K562 (cell line): ENCODE measurements around the gene UBA1. TPM values are rescaled to one million over a fixed set of nuclear protein-coding genes. Genes with fewer than 3 reads are reported as not detected.

Source experiments
- ATAC-seq: fragments of 200-7000 bp; cut with Tn5 transposase; 3 replicates; pipeline ENCODE4 v1.9.1; 2020; ENCODE audit warnings: moderate library complexity
- BruUV-seq: library from RNA; stranded (reverse); fragments of 400-500 nt; replicated peaks from 2 replicates; lab custom pipeline; 2021; lab: Mats Ljungman, UMichigan
- CTCF ChIA-PET: fragments of 300-600 bp; formaldehyde crosslinking; extraction: SDS; loops from one replicate; lab custom pipeline; 2021; ENCODE audit warnings: low intra/inter-chr PET ratio; lab: Yijun Ruan, JAX
- POLR2A ChIA-PET: fragments of 300-600, 350-650 bp; sonication (Branson Sonifier 250); formaldehyde crosslinking; extraction: SDS; loops from one replicate; lab custom pipeline; 2021; ENCODE audit warnings: antibody characterized with exemption, inconsistent platforms; lab: Yijun Ruan, JAX
- DNase-seq, 4 experiments: peaks; one replicate each; pipeline versions ENCODE4 v3.0.0 to v3.0.0-alpha.2; 2011 to 2018; ENCODE audit warnings: low spot score in 3 of 4, mixed read lengths in 3 of 4; ENCODE audit errors: extremely low read depth in 1 of 4
- FAIRE-seq: peaks from 2 replicates; lab custom pipeline; 2011; peaks lifted over from hg19 to GRCh38; lab: Jason Lieb, UNC
- H2AFZ ChIP-seq: 2 replicates; pipeline ENCODE4 v1.6.0; 2011; ENCODE audit warnings: low read depth, low read length, control low read depth, inconsistent platforms
- H3K27ac ChIP-seq: fragments of 200-600 bp; 3 replicates; pipeline ENCODE4 v1.8.0; 2011; ENCODE audit warnings: low read depth, mild to moderate bottlenecking, control low read depth, inconsistent platforms, low read length, moderate library complexity, mixed read lengths; ENCODE audit errors: extremely low read depth
- H3K27me3 ChIP-seq, 2 experiments: fragments of 300-600 bp in 1 of 2; 2 replicates in 1 of 2; 3 replicates in 1 of 2; pipeline versions ENCODE4 v1.6.0 to v1.8.0; 2011; ENCODE audit warnings: inconsistent platforms in 2 of 2, low read length in 2 of 2, mild to moderate bottlenecking in 1 of 2, mixed read lengths in 1 of 2, moderate library complexity in 1 of 2; ENCODE audit not compliant: control insufficient read depth in 2 of 2, insufficient read depth in 2 of 2
- H3K36me3 ChIP-seq: fragments of 300-600 bp; 3 replicates; pipeline ENCODE4 v1.8.0; 2011; ENCODE audit warnings: mild to moderate bottlenecking, low read length, inconsistent platforms; ENCODE audit not compliant: control insufficient read depth, insufficient read depth
- H3K4me1 ChIP-seq, 2 experiments: fragments of 200-600 bp in 1 of 2; replicated peaks in 1 of 2; 2 replicates in 1 of 2; 3 replicates in 1 of 2; pipeline versions ENCODE4 v1.5.1 to v1.8.0; 2011; ENCODE audit warnings: inconsistent platforms in 2 of 2, low read length in 2 of 2, mild to moderate bottlenecking in 1 of 2, mixed read lengths in 1 of 2, moderate library complexity in 1 of 2; ENCODE audit not compliant: control insufficient read depth in 2 of 2, insufficient read depth in 2 of 2
- H3K4me2 ChIP-seq: 2 replicates; pipeline ENCODE4 v1.6.1; 2011; ENCODE audit warnings: low read length, control low read depth, inconsistent platforms, mixed read lengths; ENCODE audit not compliant: insufficient read depth
- H3K4me3 ChIP-seq: fragments of 200-600 bp; sonication (generic), shearing (Covaris generic); 2 replicates; pipeline ENCODE4 v1.5.1; 2016; ENCODE audit warnings: control low read depth, inconsistent platforms
- H3K79me2 ChIP-seq: fragments of 200-600 bp; 3 replicates; pipeline ENCODE4 v1.8.0; 2011; ENCODE audit warnings: low read length, inconsistent platforms; ENCODE audit not compliant: control insufficient read depth, insufficient read depth
- H3K9ac ChIP-seq, 2 experiments: 2 replicates each; pipeline versions ENCODE4 v1.6.0 to v1.6.1; 2011; ENCODE audit warnings: low read depth in 2 of 2, low read length in 2 of 2, control low read depth in 1 of 2, inconsistent platforms in 1 of 2, mild to moderate bottlenecking in 1 of 2, mixed read lengths in 1 of 2; ENCODE audit not compliant: insufficient read depth in 1 of 2
- H3K9me1 ChIP-seq: one replicate; pipeline ENCODE4 v1.6.0; 2011; ENCODE audit warnings: inconsistent platforms, mild to moderate bottlenecking, low read length, moderate library complexity; ENCODE audit not compliant: control insufficient read depth, insufficient read depth
- H3K9me3 ChIP-seq: replicated peaks from 2 replicates; pipeline ENCODE4 v1.5.1; 2011; ENCODE audit warnings: low read depth, low read length, inconsistent platforms; ENCODE audit not compliant: control insufficient read depth, insufficient read depth
- H4K20me1 ChIP-seq: replicated peaks from 2 replicates; pipeline ENCODE4 v1.6.1; 2011; ENCODE audit warnings: low read length, inconsistent platforms, mixed read lengths; ENCODE audit not compliant: control insufficient read depth, insufficient read depth
- IRF1 ChIP-seq: sonication (generic); formaldehyde crosslinking; IDR thresholded peaks from 2 replicates; pipeline ENCODE4 v1.8.0; 2022; ENCODE audit warnings: missing genetic modification reagents, mild to moderate bottlenecking, borderline replicate concordance
- MEF2A ChIP-seq: IDR thresholded peaks from 2 replicates; pipeline ENCODE4 v1.6.1; 2011; ENCODE audit warnings: low read depth, mild to moderate bottlenecking, low read length, moderate library complexity; ENCODE audit not compliant: control insufficient read depth
- POLR2B ChIP-seq: fragments of 450-650 bp; IDR thresholded peaks from 2 replicates; pipeline ENCODE4 v1.6.1; 2018; ENCODE audit warnings: low read depth; ENCODE audit not compliant: partially characterized antibody
- RCOR1 ChIP-seq, 2 experiments: IDR thresholded peaks; 2 replicates each; pipeline ENCODE4 v1.6.1; 2012; ENCODE audit warnings: low read depth in 2 of 2, low read length in 2 of 2, borderline replicate concordance in 1 of 2, improper control_type of control experiment in 1 of 2
- WHSC1 ChIP-seq: IDR thresholded peaks from one replicate; pipeline ENCODE4 v1.6.1; 2012; ENCODE audit warnings: low read length, control low read depth, inconsistent platforms
- ZNF197 ChIP-seq: fragments of 200-800 bp; sonication (Bioruptor generic); IDR thresholded peaks from 2 replicates; pipeline ENCODE4 v1.6.1; 2016; ENCODE audit warnings: low read depth, missing genetic modification characterization, missing compliant biosample characterization
- WGBS: fragments of 100-300 bp; shearing (Covaris generic); methylation state at CpG from one replicate; pipeline ENCODE4 v1.1.6; 2016; ENCODE audit warnings: low coverage, mixed read lengths; ENCODE audit not compliant: insufficient coverage; ENCODE audit errors: missing lambda C conversion rate; 5-methylcytosine and 5-hydroxymethylcytosine counted together
- in situ Hi-C: fragments of 300-500 bp; cut with MboI; formaldehyde crosslinking; loops from 4 replicates; pipeline ENCODE4 v1.15.0; 2018; ENCODE audit warnings: inconsistent platforms, mixed read lengths
- intact Hi-C: fragments of 100-400 bp; cut with micrococcal nuclease; formaldehyde crosslinking; loops from 2 replicates; pipeline ENCODE4 v1.14.2; 2022
- polyA plus RNA-seq, 8 experiments: library from polyadenylated mRNA; depleted of rRNA in 4 of 8; stranded (reverse) in 5 of 8; unstranded in 3 of 8; fragments of >200 nt; fragmentation: Nextera tagmentation in 2 of 8; fragmentation: Illumina TruSeq in 1 of 8; extraction: Ambion mirVana in 2 of 8; extraction: Trizol in 1 of 8; gene quantifications; 2 replicates each; pipeline versions ENCODE4 v1.2.1 to v1.2.3, GENCODE V29; 2011 to 2014; ENCODE audit warnings: inconsistent platforms in 1 of 8, missing spikeins in 1 of 8
- total RNA-seq, 7 experiments: library from RNA; depleted of rRNA in 6 of 7; stranded (reverse); fragments of >200 nt in 6 of 7; fragmentation: Illumina TruSeq in 2 of 7; extraction: Trizol in 2 of 7; gene quantifications; 2 replicates each; pipeline versions ENCODE4 v1.2.1 to v1.2.3, GENCODE V29; 2011 to 2021; ENCODE audit warnings: low replicate concordance in 1 of 7

The UBA1 gene
- total and polyA plus RNA-seq, 9 of the 15 experiments (the other 6 are each of a cell fraction or from before 2014, with no cell fraction given) = 32.0 to 174 (median 93.6) TPM

DNA sequence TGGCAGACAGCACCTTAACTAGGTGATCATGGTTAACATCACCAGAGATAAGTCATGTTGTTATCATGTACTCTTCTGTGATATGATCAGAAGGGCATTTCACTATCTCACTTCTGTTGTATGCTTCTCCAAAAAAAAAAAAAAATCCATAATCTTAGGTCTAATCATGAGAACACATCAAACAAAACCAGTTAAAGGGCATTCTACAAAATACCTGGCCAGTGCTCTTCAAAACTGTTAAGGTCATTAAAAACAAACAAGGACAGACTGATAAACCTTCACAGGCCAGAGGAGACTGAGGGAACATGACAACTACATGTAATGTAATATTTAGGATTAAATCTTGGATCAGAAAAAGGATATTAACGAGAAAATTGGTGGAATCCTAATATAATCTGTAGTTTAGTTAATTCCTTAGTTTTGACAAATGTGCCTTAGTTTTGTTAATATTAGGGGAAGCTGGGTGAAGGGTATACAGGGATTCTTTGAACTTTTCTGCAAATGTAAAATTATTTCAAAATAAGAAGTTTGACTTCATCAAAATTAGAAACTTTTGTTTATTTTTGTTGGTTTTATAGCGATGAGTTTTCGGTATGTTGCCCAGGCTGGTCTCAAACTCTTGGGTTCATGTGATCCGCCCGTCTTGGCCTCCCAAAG is 30.6 kb upstream of the UBA1 start:
- no peak overlapping the region for H3K4me2 ChIP-seq
- ATAC-seq (no peak), DNase-seq (no peak), FAIRE-seq (no peak)
- TF ChIP-seq ZNF197 = no peak
- no peak for TF ChIP-seq WHSC1
- no peak for TF ChIP-seq MEF2A
- no peak for TF ChIP-seq IRF1 (CRISPR knock-in tag)
- TF ChIP-seq POLR2B = no peak
- TF ChIP-seq RCOR1 (IDR thresholded peaks at IDR 0.05; ENCODE audit: borderline replicate concordance in 1 of 2, low read depth in 2 of 2, low read length in 2 of 2) = no peak
- H3K36me3 ChIP-seq = peaks cover 21% of the 10 kb centered on the region; the same call in 1 of the 3 replicates
- H3K27me3 ChIP-seq = no peaks in the 10 kb centered on the region
- BruUV-seq = no TSS peak
- CTCF ChIA-PET = no interaction called here
- H3K9me3 ChIP-seq = no peaks in the 10 kb centered on the region
- no peaks in the 10 kb centered on the region for H4K20me1 ChIP-seq
- H3K79me2 ChIP-seq = peaks cover 43% of the 10 kb centered on the region
- in situ Hi-C loops = no loop called here
- no peak overlapping the region for H2AFZ ChIP-seq
- no peak overlapping the region for H3K27ac ChIP-seq
- POLR2A ChIA-PET = interaction anchor here (0.7 kb wide), 1 partner anchor 11 kb away, joined by 3 read pairs; no protein-coding TSS in a partner anchor
- H3K4me3 ChIP-seq = no peak overlapping the region
- no peak overlapping the region for H3K9ac ChIP-seq
- no peaks in the 10 kb centered on the region for H3K9me1 ChIP-seq
- 94% methylated on average over 4 of the region's 5 CpGs for WGBS
- intact Hi-C loops = no loop called here
- no peaks in the 10 kb centered on the region; a peak in 2 of 5 replicates for H3K4me1 ChIP-seq
